Measurements from ENCODE around the gene MSH5.

The MSH5 gene

DNA sequence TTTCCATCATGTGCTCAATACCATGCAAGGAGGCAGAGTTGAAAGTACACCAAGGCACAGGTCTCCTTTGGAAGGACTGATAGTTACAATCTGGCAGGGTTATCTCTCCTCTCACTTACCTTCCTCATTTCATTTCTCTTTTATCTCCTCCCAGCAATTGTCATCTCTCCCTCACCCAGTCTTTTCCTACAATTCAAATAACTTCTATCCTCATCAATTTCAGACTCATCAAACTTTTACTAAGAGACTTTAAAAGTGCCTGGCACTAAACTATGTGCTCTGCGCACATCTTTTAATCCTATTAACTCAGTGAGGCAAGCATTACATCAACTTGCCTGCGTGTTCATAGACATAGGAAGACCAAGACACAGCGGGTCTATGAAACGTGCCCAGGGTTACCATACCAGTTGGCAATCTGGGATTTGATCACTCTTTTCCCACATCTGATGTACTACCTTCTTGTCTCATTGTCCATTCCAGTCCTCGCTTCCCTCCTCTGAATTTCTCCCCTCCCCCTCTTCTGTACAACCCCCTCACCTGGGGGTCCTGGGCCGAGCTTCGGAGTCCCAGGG, 54.6 kb downstream of the MSH5 start:
- Histone ChIP-seq H3K36me3 (ENCODE audit: low read depth) (peaks cover 44% of the 10 kb centered on the region), H3K4me3 (ENCODE audit: severe bottlenecking) (peak overlapping the region; percentile 88), H3K27ac (ENCODE audit: poor library complexity, severe bottlenecking) (peak overlapping the region; percentile 86), H3K27me3 (ENCODE audit: insufficient read depth, poor library complexity, severe bottlenecking) (no peaks in the 10 kb centered on the region), H3K9me3 (ENCODE audit: severe bottlenecking) (no peaks in the 10 kb centered on the region), H3K4me1 (ENCODE audit: insufficient read depth, poor library complexity, severe bottlenecking) (peaks cover 7% of the 10 kb centered on the region)
- ATAC-seq (ENCODE audit: low read depth) = peak; percentile 28; the same call in 2 of the 3 replicates
- DNase-seq (ENCODE audit: low spot score) = no peak
- TF ChIP-seq, protein P1, sequence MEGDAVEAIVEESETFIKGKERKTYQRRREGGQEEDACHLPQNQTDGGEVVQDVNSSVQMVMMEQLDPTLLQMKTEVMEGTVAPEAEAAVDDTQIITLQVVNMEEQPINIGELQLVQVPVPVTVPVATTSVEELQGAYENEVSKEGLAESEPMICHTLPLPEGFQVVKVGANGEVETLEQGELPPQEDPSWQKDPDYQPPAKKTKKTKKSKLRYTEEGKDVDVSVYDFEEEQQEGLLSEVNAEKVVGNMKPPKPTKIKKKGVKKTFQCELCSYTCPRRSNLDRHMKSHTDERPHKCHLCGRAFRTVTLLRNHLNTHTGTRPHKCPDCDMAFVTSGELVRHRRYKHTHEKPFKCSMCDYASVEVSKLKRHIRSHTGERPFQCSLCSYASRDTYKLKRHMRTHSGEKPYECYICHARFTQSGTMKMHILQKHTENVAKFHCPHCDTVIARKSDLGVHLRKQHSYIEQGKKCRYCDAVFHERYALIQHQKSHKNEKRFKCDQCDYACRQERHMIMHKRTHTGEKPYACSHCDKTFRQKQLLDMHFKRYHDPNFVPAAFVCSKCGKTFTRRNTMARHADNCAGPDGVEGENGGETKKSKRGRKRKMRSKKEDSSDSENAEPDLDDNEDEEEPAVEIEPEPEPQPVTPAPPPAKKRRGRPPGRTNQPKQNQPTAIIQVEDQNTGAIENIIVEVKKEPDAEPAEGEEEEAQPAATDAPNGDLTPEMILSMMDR (IDR thresholded peaks at IDR 0.05; ENCODE audit: poor library complexity, severe bottlenecking) = no peak

DNA sequence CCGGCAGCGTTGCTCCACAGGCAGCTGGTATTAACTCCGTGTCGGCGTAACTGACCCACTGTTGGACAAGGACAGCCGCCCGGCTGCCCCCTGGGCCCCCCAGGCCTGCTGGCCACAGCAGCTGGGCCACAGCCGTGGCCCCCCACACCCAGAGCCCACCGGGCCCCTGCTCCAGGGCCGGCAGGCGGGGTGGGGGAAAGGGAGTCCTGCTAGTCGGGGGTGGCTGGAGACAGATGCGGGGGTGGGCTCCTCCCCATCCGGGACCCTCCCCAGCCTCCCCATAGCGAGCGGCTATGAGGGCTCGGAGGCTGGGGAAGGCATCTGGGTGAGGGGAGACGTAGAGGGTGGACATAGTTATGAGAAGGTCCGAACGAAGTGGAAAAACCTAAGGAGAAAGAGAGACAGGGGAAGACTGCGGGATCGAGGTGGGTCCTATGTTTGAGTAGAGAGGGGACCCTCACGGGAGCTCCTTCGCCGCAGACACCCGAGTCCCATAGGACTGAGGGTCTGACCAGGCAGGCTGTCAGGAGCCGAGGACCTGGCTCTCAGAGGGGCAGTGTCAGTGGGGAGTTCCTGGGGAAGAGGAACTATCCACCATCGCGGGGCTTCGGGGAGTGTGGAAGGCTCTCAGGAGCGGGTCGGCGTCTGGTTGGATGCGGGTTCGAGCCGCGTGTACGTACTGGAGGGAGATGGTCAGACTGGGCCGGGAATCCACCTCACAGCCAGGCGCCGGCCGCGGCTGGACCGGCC, 55.2 kb downstream of the MSH5 start:
- Histone ChIP-seq H3K4me3 (ENCODE audit: severe bottlenecking) (peak overlapping the region; percentile 88), H3K9me3 (ENCODE audit: severe bottlenecking) (no peaks in the 10 kb centered on the region), H3K36me3 (ENCODE audit: low read depth) (peaks cover 37% of the 10 kb centered on the region), H3K27me3 (ENCODE audit: insufficient read depth, poor library complexity, severe bottlenecking) (no peaks in the 10 kb centered on the region), H3K27ac (ENCODE audit: poor library complexity, severe bottlenecking) (peak overlapping the region; percentile 86), H3K4me1 (ENCODE audit: insufficient read depth, poor library complexity, severe bottlenecking) (peaks cover 7% of the 10 kb centered on the region)
- ATAC-seq (ENCODE audit: low read depth) (peak; percentile 29), DNase-seq (ENCODE audit: low spot score) (no peak)
- TF ChIP-seq, protein P1 (IDR thresholded peaks at IDR 0.05; ENCODE audit: poor library complexity, severe bottlenecking) = no peak

DNA sequence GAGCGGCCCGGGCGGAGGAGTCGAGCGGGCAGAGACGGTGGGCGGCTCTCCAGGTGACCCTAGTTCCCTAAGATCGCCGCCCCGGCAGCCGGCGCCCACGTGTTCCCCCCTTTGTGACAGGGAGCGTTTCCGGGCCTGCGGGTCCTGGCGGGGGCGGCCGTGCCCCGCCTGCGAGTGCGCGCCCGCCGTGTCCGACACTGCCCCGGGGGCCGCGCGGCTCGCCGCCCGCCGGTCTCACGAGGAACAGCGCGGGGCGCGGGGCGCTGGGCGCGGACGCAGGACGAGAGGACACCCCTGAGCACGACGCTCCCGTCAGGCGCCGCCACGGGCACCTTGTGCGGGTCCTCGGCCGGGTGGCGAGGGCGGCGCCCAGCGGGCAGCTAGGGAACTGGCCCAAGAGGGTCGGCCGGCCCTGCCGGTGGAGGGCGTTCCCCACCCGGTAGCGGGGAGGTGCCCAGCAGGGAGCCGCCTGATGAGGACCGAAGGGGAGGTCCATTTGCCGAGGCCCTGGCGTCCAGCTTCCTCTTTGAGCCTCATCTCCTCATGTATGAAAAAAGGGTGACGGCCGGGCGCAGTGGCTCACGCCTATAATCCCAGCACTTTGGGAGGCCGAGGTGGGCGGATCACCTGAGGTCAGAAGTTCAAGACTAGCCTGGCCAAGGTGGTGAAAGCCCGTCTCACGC, 56.0 kb downstream of the MSH5 start, which contains the start of gene VARS1:
Gene VARS1 (minus strand): TSS at position 137 of the 683 bp plus-strand sequence. CDS start 535 bp downstream, outside the sequence.
- DNase-seq (ENCODE audit: low spot score) = peak; percentile 89
- Histone ChIP-seq H3K4me3 (ENCODE audit: severe bottlenecking) (peak within 1 kb of the TSS; percentile 88), H3K27me3 (ENCODE audit: insufficient read depth, poor library complexity, severe bottlenecking) (no peaks in the 10 kb centered on the region), H3K27ac (ENCODE audit: poor library complexity, severe bottlenecking) (peak within 1 kb of the TSS; percentile 86), H3K36me3 (ENCODE audit: low read depth) (peaks cover 30% of the 10 kb centered on the region), H3K4me1 (ENCODE audit: insufficient read depth, poor library complexity, severe bottlenecking) (peaks cover 7% of the 10 kb centered on the region), H3K9me3 (ENCODE audit: severe bottlenecking) (no peaks in the 10 kb centered on the region)
- TF ChIP-seq, protein P1 (IDR thresholded peaks at IDR 0.05; ENCODE audit: poor library complexity, severe bottlenecking) = peak; percentile 91
- ATAC-seq (ENCODE audit: low read depth) = peak; percentile 72

DNA sequence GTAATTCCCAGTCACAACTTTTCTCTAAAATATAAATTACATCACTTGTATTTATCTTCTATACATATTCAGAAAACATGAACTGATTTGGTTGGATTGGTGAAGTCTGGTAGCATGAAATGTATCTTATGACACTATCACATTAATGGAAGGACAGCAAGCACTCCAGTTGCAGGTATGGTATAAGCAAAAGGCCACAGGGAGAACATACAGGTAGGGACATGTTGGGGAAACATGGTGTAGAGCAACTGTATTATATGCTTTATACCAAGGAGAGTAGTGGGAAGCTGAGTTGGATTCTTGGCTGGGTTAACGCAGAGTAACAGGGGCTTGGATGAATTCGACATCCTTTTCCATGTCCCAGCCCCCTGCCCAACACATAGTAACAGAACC, 57.2 kb downstream of the MSH5 start:
- Histone ChIP-seq H3K9me3 (ENCODE audit: severe bottlenecking) (no peaks in the 10 kb centered on the region), H3K36me3 (ENCODE audit: low read depth) (peaks cover 26% of the 10 kb centered on the region), H3K4me1 (ENCODE audit: insufficient read depth, poor library complexity, severe bottlenecking) (peaks cover 7% of the 10 kb centered on the region), H3K27ac (ENCODE audit: poor library complexity, severe bottlenecking) (peak overlapping the region; percentile 86), H3K4me3 (ENCODE audit: severe bottlenecking) (no peak overlapping the region), H3K27me3 (ENCODE audit: insufficient read depth, poor library complexity, severe bottlenecking) (no peaks in the 10 kb centered on the region)
- TF ChIP-seq, protein P1 (IDR thresholded peaks at IDR 0.05; ENCODE audit: poor library complexity, severe bottlenecking) = no peak
- ATAC-seq (ENCODE audit: low read depth) (no peak), DNase-seq (ENCODE audit: low spot score) (no peak)

All from RWPE2 (cell line).